ENCODE data around the gene TEX51.

The TEX51 gene

DNA sequence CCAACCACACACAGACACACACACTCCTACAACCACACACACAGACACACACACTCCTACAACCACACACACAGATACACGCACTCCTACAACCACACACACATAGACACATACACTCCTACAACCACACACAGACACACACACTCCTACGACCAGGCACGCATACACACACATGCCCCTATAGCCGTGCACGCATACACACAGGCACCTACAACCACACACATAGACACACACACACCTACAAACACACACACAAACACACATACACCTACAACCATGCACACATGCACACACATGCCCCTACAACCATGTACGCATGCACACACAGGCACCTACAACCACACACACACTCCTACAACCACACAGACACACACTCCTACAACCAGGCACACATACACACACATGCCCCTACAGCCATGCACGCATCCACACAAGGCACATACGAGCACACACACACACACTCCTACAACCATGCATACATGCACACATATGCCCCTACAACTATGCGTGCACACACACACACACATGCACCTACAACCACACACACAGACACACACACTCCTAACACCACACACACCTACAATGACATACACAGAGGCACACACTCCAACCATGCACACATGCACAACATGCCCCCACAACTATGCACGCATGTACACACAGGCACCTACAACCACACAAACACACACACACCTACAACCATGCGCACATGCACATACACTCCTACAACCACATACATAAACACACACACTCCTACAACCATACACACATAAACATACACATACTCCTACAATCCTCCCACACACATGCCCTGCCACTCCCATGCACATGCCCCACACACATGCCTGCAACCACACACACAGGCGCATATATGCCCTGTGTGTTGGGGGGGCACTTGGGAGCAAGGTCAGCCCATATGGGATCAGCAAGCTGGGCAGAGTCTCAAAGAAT lies 19.1 kb upstream of the TEX51 start:
- no peak for FAIRE-seq

- no peak for FAIRE-seq
These were observed 18.4 kb upstream of the TEX51 start for GRCh38 chr2:126880324-126880723.

- FAIRE-seq, result no peak
These were observed 17.9 kb upstream of the TEX51 start for GRCh38 chr2:126880817-126881216.

GRCh38 chr2:126881591-126881990 lies 17.1 kb upstream of the TEX51 start:
- FAIRE-seq, result no peak

- FAIRE-seq, result no peak
These were observed 16.5 kb upstream of the TEX51 start for GRCh38 chr2:126882181-126882580.

DNA sequence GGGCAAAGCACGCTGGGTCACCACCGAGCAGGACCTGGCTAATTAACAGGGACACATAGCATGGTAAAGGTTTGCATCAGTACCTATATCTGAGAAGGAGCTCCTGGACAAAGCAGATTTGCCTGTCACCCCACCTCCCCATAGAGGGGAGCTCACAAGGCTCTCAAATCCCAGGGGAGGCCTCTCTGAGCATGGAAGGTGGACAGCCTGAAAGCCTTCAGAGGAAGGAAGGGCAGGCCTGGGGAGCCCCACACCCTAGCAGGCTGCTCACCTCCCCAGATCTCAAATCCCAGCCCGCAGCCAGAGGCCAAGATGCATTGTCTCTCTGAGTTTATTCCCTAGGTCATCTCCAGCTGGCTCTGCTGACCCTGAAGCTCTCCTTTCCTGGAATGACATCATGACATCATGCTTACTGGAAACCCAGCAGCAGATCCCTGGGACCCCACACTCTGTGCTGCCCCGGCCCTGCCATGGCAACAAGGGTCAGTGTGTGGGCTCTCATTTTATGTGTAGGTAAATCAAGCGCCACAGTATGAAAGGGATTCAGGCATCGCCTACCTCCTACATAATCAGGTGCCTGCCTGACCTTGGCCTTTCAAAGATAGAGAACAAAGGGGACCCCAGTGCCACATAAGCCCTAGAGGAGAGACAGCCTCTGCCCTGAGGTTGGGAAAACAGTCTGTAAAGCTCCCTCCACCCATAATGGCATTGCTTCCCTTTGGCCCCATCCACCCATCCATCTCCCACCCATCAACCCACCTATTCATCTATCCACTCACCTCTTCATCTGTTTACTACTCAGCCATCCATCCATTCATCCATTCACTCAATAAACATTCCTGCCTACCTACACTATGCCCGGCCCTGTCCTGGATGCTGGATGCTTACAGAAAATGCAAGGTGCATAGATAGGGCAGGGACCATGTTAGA lies 15.7 kb upstream of the TEX51 start:
- no peak for FAIRE-seq

DNA sequence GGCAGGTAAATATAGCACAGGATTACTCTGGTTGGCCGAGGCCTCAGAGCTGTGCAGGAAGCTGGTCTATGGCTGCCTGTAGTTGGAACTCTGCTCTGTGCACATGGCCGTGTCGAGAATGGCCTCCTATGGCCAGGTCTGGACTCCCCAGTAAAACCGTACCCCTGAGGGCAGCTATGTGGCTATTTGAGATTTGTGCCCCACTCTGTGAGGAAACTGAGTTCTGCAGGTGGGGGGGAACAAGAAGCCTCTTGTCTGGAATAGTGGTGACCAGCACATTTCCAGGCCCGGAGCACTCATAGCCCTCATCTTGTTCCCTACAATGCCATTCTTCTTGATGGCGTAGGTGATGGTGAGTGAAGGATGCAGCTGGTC lies 15.0 kb upstream of the TEX51 start:
- no peak for FAIRE-seq

- no peak for FAIRE-seq
These were observed 13.6 kb upstream of the TEX51 start for GRCh38 chr2:126884861-126885750.

GRCh38 chr2:126885751-126886210 lies 12.9 kb upstream of the TEX51 start:
- no peak for FAIRE-seq

DNA sequence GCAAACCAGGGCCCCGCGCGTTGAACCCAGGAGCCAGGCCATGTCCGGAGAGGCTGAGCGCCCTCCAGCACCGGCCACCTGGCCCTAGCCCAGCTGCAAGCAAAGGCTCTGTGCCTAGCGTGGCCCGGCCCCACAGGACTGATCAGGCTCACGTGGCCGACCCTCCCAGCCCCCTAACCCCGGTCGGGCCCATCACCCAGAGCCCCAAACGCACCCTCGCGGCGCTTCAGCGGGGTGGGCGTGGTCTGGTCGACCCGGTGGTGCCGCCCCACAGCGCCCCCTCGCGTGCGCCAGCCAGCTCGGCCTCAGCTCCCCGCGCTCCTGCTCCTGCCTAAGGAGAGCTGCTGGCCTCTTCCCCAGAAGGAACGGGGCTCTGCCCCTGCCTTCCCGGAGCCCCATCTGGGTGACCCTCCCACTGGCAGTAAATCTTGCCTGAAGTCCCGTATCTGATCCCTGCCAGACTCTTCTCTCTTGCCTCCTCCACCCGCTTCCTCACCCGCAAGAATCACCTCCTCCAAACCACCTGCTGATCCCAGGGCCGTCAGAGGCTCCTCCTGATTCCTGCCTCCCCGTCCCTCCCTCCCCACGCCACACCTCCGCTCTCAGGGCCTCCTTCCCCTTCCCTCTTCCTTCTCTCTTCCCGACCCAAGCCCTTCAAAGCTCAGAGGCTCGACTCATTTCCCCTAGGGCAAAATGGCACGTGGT lies 12.3 kb upstream of the TEX51 start:
- FAIRE-seq, result no peak

DNA sequence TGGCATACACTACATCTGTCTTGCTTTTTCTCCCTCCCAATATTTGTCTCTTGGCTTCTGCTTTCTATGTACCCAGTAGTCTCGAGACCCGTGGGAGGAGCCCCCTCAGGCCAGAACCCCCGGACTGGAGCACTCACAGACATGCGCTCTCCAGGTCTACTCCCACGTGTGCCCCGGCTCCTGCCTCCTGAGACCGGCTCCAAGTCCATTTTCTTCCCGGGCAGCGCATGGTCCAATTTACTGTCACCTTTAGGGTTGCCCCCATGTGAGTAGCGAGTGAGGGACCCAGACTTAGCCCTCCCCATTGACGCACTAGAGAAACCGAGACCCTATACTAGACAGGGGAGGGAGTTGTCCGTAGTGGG lies 11.8 kb upstream of the TEX51 start:
- no peak for FAIRE-seq

DNA sequence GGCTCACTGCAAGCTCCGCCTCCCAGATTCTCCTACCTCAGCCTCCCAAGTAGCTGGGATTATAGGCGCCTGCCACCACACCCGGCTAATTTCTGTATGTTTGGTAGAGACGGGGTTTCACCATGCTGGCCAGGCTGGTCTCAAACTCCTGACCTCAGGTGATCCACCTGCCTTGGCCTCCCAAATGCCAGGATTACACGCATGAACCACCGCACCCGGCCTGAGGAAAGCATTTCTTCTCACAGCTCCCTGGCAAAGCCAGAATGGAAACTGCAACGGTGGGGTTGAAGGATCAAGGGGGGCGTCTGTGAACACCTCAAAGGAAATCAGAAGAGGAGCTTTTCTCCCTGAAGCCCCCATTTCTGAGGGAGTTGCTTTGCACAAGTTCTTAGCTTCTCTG lies 11.2 kb upstream of the TEX51 start:
- FAIRE-seq, result no peak

DNA sequence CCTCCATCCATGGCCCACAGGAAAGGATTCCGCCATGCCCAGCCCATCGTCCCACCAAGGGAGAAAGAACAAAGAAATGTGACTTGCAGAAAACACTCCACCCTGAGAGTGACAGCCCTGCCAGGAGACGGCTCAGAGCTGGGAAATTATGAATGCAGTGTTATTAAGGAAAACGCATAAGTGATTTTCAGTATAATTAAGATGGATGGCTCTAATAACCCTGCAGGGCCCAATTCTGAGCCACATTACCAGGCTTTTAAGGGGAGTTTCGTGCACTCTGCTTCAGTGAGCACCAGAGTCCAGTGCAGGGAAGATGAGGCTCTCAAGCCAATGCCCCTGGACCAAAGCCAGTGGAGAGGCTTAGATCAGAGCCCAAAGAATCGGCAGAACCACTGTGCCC lies 10.6 kb upstream of the TEX51 start:
- no peak for FAIRE-seq

GRCh38 chr2:126889071-126889470 lies 9.6 kb upstream of the TEX51 start:
- FAIRE-seq, result no peak

GRCh38 chr2:126889496-126890135 lies 9.1 kb upstream of the TEX51 start:
- FAIRE-seq, result no peak

- FAIRE-seq, result no peak
These were observed 8.6 kb upstream of the TEX51 start for GRCh38 chr2:126890136-126890510.

GRCh38 chr2:126890551-126891450 lies 7.9 kb upstream of the TEX51 start:
- no peak for FAIRE-seq

GRCh38 chr2:126891681-126892500 lies 6.8 kb upstream of the TEX51 start:
- no peak for FAIRE-seq

GRCh38 chr2:126893153-126893552 lies 5.5 kb upstream of the TEX51 start:
- no peak for FAIRE-seq

GRCh38 chr2:126893606-126894005 lies 5.1 kb upstream of the TEX51 start:
- FAIRE-seq, result no peak

All from A204.1 (cell line).